Measurements from ENCODE around the gene UNC93B1. TPM values are rescaled to one million over a fixed set of nuclear protein-coding genes. Genes with fewer than 3 reads are reported as not detected.

Gene UNC93B1
- total RNA-seq, 4 donors from 2014 or later, result 16.6 to 38.4 (median 31.6) TPM

- TF ChIP-seq EP300 (IDR thresholded peaks at IDR 0.05) (no peak), CTCF (IDR thresholded peaks at IDR 0.05) (no peak), POLR2AphosphoS5 (IDR thresholded peaks at IDR 0.05) (no peak), POLR2A (IDR thresholded peaks at IDR 0.05; ENCODE audit: low read depth) (no peak)
- peak overlapping the region; percentile 70 to 88 (median 76) for H3K4me3 ChIP-seq
- H3K27me3 ChIP-seq, result no peaks in the 10 kb centered on the region
- DNase-seq (ENCODE audit: extremely low spot score), result no peak
- peaks cover 42 to 84% (median 78%) of the 10 kb centered on the region in 4 donors for H3K4me1 ChIP-seq
- intact Hi-C loops (cut with DNase I), result loop anchor here (2.0 to 5.0 kb wide), 2 partner anchors 83 to 173 kb away; partner anchors contain the start of genes CHKA and KMT5B
- H3K27ac ChIP-seq (replicated peaks in 1 of 4), result peak overlapping the region; percentile 87 to 92 (median 88)
- no peaks in the 10 kb centered on the region for H3K9me3 ChIP-seq
- WGBS, result 26% methylated on average over 3 of the region's 10 CpGs
- peaks cover 16 to 54% (median 43%) of the 10 kb centered on the region in 4 donors for H3K36me3 ChIP-seq
Measured at GRCh38 chr11:68039526-68040086, 35.7 kb upstream of the UNC93B1 start.

DNA sequence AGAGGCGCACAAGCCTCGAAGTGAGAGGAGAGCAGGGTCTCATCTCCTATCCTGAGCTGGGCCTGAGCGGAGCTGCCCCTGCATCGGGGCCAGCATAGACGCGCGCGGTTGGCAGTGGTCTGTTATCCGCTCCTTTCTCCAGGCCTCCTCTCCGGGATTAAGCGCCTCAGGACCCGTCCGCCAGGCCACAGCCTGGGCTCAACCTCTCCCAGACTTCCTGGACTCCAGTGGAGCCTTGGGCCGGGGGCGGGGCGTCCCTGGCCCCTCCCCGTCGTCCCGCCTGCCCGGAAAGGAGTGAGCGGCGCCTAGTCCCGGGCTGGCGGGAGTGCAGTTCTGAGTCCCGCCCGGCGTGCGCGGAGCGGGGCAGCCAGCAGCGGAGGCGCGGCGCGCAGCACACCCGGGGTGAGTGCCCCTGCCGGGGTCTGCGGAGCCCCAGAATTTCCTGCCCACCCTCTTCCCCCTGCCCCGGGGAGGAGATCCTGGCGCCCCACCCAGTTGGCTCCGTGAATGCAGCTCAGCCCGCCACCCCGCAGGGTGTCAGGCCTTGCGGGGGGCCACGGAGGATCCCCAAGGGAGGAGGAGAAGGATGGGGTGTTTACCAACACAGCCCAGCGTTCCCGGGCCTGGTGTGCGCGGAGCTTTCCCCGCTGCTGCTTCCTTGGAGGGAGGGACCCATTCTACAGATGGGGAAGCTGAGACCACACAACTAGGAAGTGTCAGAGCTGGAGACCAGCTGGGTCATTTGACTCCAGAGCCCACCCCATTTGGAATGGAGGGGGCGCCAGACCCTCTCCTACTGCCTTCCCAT, 35.0 kb upstream of the UNC93B1 start, which contains the start of gene TCIRG1:
Gene TCIRG1 (plus strand): TSS at position 308 of the 808 bp plus-strand sequence. CDS start 2,247 bp downstream, outside the sequence.
- 25% methylated on average over 2 of the region's 51 CpGs for WGBS
- Histone ChIP-seq H3K27me3 (no peaks in the 10 kb centered on the region), H3K4me3 (peak within 1 kb of the TSS; percentile 70 to 88 (median 76)), H3K36me3 (peaks cover 17 to 54% (median 41%) of the 10 kb centered on the region in 4 donors), H3K9me3 (no peaks in the 10 kb centered on the region), H3K27ac (replicated peaks in 1 of 4) (peak within 1 kb of the TSS; percentile 87 to 92 (median 88)), H3K4me1 (peaks cover 42 to 82% (median 77%) of the 10 kb centered on the region in 4 donors)
- intact Hi-C loops (cut with DNase I), result loop anchor here (2.0 to 5.0 kb wide), 2 partner anchors 83 to 174 kb away; partner anchors contain the start of genes CHKA and KMT5B
- peak; percentile 96 for DNase-seq (ENCODE audit: extremely low spot score)
- no peak for TF ChIP-seq EP300 (IDR thresholded peaks at IDR 0.05)
- TF ChIP-seq POLR2AphosphoS5 (IDR thresholded peaks at IDR 0.05), result peak; percentile 94 to 98
- TF ChIP-seq CTCF (IDR thresholded peaks at IDR 0.05), result peak in 2 of 3 experiments; percentile 16 to 17
- peak; percentile 94 for TF ChIP-seq POLR2A (IDR thresholded peaks at IDR 0.05; ENCODE audit: low read depth)

DNA sequence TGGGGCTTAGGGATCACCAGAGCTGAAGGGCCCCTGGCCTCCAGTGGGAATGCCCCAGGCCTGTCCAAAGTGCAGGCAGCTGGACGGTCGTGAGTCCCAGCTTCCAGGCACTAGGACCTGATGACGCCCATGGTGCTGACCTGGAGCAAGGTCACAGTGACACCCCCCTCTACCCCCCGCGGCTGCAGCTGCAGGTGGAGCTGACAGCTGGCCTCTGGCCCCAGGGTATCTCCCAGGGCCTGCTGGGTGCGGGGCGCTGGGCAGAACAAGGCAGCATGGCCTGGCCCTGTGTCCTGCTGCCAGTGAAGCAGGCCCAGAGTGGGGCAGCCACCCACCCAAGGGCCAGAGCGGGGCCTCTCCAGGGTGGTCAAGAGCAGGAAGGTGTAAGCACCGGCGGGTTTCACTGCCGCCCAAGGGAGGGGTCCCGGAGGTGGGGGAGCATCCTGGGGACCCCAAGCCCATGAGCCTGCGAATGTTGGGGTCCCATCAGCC, 34.4 kb upstream of the UNC93B1 start:
- intact Hi-C loops (cut with DNase I), result loop anchor here (2.0 to 5.0 kb wide), 2 partner anchors 84 to 175 kb away; partner anchors contain the start of genes CHKA and KMT5B
- Histone ChIP-seq H3K27me3 (no peaks in the 10 kb centered on the region), H3K4me3 (peak overlapping the region; percentile 70 to 88 (median 76)), H3K4me1 (peaks cover 45 to 79% (median 76%) of the 10 kb centered on the region in 4 donors), H3K27ac (replicated peaks in 1 of 4) (peak overlapping the region; percentile 87 to 92 (median 88)), H3K36me3 (peaks cover 13 to 54% (median 41%) of the 10 kb centered on the region in 4 donors), H3K9me3 (no peaks in the 10 kb centered on the region)
- no peak for TF ChIP-seq EP300 (IDR thresholded peaks at IDR 0.05)
- no peak for TF ChIP-seq POLR2A (IDR thresholded peaks at IDR 0.05; ENCODE audit: low read depth)
- no peak for DNase-seq (ENCODE audit: extremely low spot score)
- 19% methylated on average over 3 of the region's 13 CpGs for WGBS

DNA sequence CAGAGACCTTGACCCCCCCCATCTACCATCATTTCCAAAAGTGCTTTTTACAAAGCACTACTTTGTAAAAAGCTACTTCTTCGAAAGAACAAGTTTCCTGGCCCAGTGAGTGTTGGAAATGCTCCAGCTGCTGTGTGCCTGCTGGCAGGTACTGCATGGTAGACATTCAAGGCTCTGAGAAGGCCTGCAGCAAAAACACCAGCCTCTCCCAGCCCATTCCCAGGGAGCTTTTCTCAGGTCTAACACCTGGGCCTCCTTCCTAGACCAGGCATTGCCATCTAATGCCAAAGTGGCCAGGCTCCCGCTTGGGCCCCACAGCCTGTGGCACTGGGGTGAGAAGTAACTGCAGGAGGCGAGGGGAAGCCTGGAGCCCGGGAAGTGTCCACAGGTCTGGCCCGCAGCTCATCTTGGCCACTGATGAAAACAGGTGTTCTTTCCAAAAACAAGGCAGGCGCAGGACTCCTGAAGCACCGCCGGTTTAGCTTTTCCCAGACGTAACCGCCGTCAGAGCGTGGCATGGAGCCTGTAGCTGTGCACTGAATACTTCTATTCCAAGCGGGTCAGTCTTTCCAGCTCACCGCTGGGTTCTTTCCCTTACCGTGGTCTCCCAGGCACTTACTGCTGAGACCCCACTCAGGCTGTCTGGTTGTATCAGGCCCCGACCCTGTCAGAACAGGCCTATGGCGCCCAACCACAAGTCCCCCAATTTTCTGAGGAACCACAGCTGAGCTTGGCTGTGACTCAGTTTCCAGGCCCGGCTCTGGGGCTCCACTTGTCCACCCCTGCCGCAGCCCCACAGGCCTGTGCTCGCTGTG, 33.7 kb upstream of the UNC93B1 start:
- Histone ChIP-seq H3K4me1 (peaks cover 51 to 79% (median 76%) of the 10 kb centered on the region in 4 donors), H3K27ac (replicated peaks in 1 of 4) (peak overlapping the region; percentile 87 to 92 (median 88)), H3K9me3 (no peaks in the 10 kb centered on the region), H3K36me3 (peaks cover 13 to 54% (median 41%) of the 10 kb centered on the region in 4 donors), H3K27me3 (no peaks in the 10 kb centered on the region), H3K4me3 (peak overlapping the region in 1 of 4 donors; percentile 74)
- TF ChIP-seq EP300 (IDR thresholded peaks at IDR 0.05) (no peak), POLR2A (IDR thresholded peaks at IDR 0.05; ENCODE audit: low read depth) (no peak), POLR2AphosphoS5 (IDR thresholded peaks at IDR 0.05) (no peak), CTCF (IDR thresholded peaks at IDR 0.05) (no peak)
- WGBS, result 80% methylated on average over 20 of the region's 20 CpGs
- no peak for DNase-seq (ENCODE audit: extremely low spot score)
- intact Hi-C loops (cut with DNase I), result loop anchor here (2.0 to 5.0 kb wide), 2 partner anchors 85 to 175 kb away; partner anchors contain the start of genes CHKA and KMT5B

Data from esophagus muscularis mucosa (tissue), 4 donors.